Activated B cell treated with CpG ODN at 0.5 μM for 24 hours (primary cell): ENCODE results near the gene SPDYC. TPM values are rescaled to one million over a fixed set of nuclear protein-coding genes. Genes with fewer than 3 reads are reported as not detected.

Experiments used
- ATAC-seq: fragments of 200-7000 bp; cut with Tn5 transposase; one replicate; pipeline ENCODE4 v1.10.0; 2021; ENCODE audit warnings: low read depth, mild to moderate bottlenecking, moderate library complexity
- CTCF ChIA-PET: fragments of 350-600 bp; sonication (Branson Sonifier 250); formaldehyde crosslinking; loops from one replicate; lab custom pipeline; 2021; ENCODE audit warnings: antibody characterized with exemption; lab: Charles Lee
- POLR2A ChIA-PET: fragments of 350-600 bp; sonication (Branson Sonifier 250); formaldehyde crosslinking; loops from one replicate; lab custom pipeline; 2021; ENCODE audit warnings: antibody characterized with exemption; lab: Charles Lee
- DNase-seq: peaks from one replicate; pipeline ENCODE4 v3.0.0; 2022
- H3K27ac Mint-ChIP-seq: one replicate; pipeline ENCODE4 v1.8.0; 2020; ENCODE audit warnings: mixed read lengths
- H3K27me3 Mint-ChIP-seq: one replicate; pipeline ENCODE4 v1.8.0; 2021; ENCODE audit warnings: mixed read lengths
- H3K36me3 Mint-ChIP-seq: one replicate; pipeline ENCODE4 v1.8.0; 2021; ENCODE audit warnings: low read depth, mixed read lengths
- H3K4me1 Mint-ChIP-seq: one replicate; pipeline ENCODE4 v1.8.0; 2021; ENCODE audit warnings: mixed read lengths
- H3K4me3 Mint-ChIP-seq: one replicate; pipeline ENCODE4 v1.8.0; 2020; ENCODE audit warnings: mild to moderate bottlenecking, mixed read lengths
- H3K9me3 Mint-ChIP-seq: one replicate; pipeline ENCODE4 v1.8.0; 2020; ENCODE audit warnings: mixed read lengths
- intact Hi-C: fragments of 100-400 bp; cut with micrococcal nuclease; formaldehyde crosslinking; loops from one replicate; pipeline ENCODE4 v1.15.1; 2024
- total RNA-seq: library from RNA; stranded (reverse); gene quantifications from 2 replicates; pipeline ENCODE4 v1.2.3, GENCODE V29; 2022
- TF ChIP-seq, protein P1 (sequence below): fragments of 200-600 bp; IDR thresholded peaks from one replicate; pipeline ENCODE4 v1.8.0; 2022; ENCODE audit warnings: antibody characterized with exemption, mild to moderate bottlenecking

The SPDYC gene
- total RNA-seq, 1 donor from 2014 or later = not detected

- Mint-ChIP-seq H3K36me3 (peaks cover 16% of the 10 kb centered on the region), H3K27ac (no peak overlapping the region), H3K4me1 (peaks cover 8% of the 10 kb centered on the region), H3K9me3 (no peaks in the 10 kb centered on the region), H3K4me3 (no peak overlapping the region), H3K27me3 (no peaks in the 10 kb centered on the region)
- ChIA-PET CTCF (interaction anchor here (0.6 kb wide), 1 partner anchor 106 kb away, joined by 4 read pairs; no protein-coding TSS in a partner anchor), POLR2A (no interaction called here)
- ATAC-seq = no peak
- TF ChIP-seq, protein P1, sequence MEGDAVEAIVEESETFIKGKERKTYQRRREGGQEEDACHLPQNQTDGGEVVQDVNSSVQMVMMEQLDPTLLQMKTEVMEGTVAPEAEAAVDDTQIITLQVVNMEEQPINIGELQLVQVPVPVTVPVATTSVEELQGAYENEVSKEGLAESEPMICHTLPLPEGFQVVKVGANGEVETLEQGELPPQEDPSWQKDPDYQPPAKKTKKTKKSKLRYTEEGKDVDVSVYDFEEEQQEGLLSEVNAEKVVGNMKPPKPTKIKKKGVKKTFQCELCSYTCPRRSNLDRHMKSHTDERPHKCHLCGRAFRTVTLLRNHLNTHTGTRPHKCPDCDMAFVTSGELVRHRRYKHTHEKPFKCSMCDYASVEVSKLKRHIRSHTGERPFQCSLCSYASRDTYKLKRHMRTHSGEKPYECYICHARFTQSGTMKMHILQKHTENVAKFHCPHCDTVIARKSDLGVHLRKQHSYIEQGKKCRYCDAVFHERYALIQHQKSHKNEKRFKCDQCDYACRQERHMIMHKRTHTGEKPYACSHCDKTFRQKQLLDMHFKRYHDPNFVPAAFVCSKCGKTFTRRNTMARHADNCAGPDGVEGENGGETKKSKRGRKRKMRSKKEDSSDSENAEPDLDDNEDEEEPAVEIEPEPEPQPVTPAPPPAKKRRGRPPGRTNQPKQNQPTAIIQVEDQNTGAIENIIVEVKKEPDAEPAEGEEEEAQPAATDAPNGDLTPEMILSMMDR = no peak
- DNase-seq = no peak
- intact Hi-C loops = no loop called here
Measured at GRCh38 chr11:65215441-65216076, 45.5 kb downstream of the SPDYC start.

DNA sequence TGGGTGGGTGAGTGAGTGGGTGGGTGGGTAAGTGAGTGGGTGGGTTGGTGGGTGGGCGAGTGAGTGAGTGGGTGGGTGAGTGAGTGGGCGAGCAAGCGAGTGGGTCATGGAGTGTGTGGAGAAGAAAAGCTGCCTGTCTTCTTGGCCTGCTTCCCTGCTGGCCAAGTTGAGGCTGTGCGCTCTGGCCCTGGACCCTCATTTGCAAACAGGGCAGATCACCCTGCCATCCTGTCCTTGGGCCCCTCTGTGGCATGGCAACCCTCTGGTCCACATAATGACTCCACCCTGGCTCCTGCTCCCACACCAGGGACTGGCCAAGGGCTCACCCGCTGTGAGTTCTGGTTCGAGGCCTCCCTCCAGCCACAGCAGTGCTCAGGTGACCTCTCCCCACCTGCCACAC lies 46.8 kb downstream of the SPDYC start:
- TF ChIP-seq, protein P1 = no peak
- ChIA-PET CTCF (no interaction called here), POLR2A (no interaction called here)
- ATAC-seq (no peak), DNase-seq (no peak)
- no peaks in the 10 kb centered on the region for H3K9me3 Mint-ChIP-seq
- peaks cover 8% of the 10 kb centered on the region for H3K4me1 Mint-ChIP-seq
- H3K27ac Mint-ChIP-seq = no peak overlapping the region
- no peaks in the 10 kb centered on the region for H3K27me3 Mint-ChIP-seq
- intact Hi-C loops = no loop called here
- peaks cover 5% of the 10 kb centered on the region for H3K36me3 Mint-ChIP-seq
- H3K4me3 Mint-ChIP-seq = no peak overlapping the region

DNA sequence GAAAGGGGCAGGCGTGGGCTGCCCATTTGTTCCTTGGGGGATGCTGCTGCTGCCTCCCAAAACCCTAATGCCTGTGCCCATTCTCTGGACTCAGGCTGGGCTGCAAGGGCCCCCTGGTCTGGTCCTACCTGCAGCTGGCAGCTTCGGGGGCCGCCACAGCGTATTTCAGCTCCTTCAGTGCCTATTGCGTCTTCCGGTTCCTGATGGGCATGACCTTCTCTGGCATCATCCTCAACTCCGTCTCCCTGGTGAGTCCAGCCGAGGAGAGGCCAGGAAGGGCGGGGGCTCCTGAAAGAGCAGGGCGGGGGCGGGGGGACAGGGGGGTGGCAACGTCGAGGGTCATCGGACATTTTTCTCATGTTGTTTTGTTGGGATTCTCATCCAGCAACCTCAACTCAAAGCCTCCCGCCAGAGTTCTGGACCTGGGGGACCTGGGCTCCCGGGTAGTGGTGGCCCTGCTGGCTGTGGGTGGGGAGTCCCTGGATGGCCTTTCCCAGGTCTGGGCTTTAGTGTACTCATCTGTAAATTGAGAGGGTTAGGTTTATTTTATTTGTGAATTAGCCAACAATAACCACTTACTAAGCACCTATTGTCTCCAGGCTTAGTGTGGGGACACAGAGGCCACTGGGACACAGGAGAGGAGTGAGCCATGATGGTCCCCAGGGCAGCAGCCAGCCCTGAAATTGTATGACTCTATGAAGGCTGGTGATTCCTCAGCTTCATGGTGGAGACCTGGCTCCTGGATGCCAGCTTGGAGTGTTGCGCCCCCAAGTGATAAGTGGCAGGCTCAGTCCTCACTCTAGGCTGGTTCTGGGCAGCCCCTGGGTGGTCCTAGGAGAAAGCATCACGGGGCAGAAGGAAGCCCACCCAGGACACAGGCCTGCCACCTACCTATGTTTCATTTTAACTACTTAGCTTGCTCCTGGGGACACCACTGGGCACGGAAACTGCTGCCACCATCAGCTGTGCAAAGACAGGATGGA lies 47.7 kb downstream of the SPDYC start:
- Mint-ChIP-seq H3K9me3 (no peaks in the 10 kb centered on the region), H3K27me3 (no peaks in the 10 kb centered on the region), H3K4me3 (no peak overlapping the region), H3K4me1 (peaks cover 8% of the 10 kb centered on the region), H3K36me3 (peaks cover 2% of the 10 kb centered on the region), H3K27ac (no peak overlapping the region)
- ATAC-seq = no peak
- no peak for DNase-seq
- intact Hi-C loops = no loop called here
- ChIA-PET CTCF (no interaction called here), POLR2A (no interaction called here)
- TF ChIP-seq, protein P1 = no peak

DNA sequence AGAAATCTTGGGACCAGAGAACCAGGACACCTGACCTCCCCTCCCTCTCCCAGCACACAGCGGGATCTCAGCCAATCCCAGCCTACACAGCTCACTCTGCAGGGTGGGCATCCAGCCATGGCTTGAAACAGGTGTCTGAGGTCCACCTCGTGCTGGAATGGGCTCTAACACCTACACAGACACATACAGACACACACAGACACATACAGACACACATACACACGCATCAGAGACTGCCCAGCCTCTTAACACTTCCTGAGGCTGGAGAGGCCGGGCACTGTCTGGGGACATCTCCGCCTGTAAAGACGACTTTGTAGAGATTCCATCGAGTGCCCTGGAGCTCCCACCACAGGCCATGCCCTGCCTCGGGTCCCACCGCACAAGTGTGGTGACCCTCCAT lies 48.4 kb downstream of the SPDYC start:
- ATAC-seq = no peak
- Mint-ChIP-seq H3K27ac (no peak overlapping the region), H3K36me3 (no peaks in the 10 kb centered on the region), H3K4me3 (no peak overlapping the region), H3K9me3 (no peaks in the 10 kb centered on the region), H3K4me1 (peaks cover 6% of the 10 kb centered on the region), H3K27me3 (no peaks in the 10 kb centered on the region)
- CTCF ChIA-PET = no interaction called here
- DNase-seq = no peak
- TF ChIP-seq, protein P1 = no peak
- intact Hi-C loops = no loop called here
- POLR2A ChIA-PET = no interaction called here

DNA sequence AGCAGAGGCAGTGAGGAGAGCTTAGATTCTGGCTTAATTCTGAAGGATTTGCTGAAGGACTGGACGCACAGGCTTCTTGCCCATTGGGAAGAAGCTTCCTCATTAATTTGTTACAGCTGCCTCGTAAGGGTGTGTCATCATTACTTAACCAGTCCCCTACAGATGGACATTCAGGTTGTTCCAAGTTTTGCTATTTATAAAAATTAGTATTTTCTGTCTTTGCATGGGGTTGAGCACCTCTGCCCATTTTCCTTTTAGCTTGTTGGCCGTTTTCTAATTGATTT lies 49.8 kb downstream of the SPDYC start:
- intact Hi-C loops = no loop called here
- Mint-ChIP-seq H3K4me1 (no peaks in the 10 kb centered on the region), H3K4me3 (no peak overlapping the region), H3K27me3 (no peaks in the 10 kb centered on the region), H3K27ac (no peak overlapping the region), H3K9me3 (no peaks in the 10 kb centered on the region), H3K36me3 (no peaks in the 10 kb centered on the region)
- POLR2A ChIA-PET = no interaction called here
- DNase-seq (no peak), ATAC-seq (no peak)
- TF ChIP-seq, protein P1 = no peak
- CTCF ChIA-PET = no interaction called here
